Measurements from ENCODE around the gene GRIK2.

Gene GRIK2

GRCh38 chr6:101816716-101817115 lies 423.2 kb downstream of the GRIK2 start:
- DNase-seq, result no peak

GRCh38 chr6:101818051-101818450 lies 424.5 kb downstream of the GRIK2 start:
- DNase-seq, result no peak

- no peak for DNase-seq
These were observed 431.2 kb downstream of the GRIK2 start for GRCh38 chr6:101824551-101825345.

GRCh38 chr6:101826269-101826668 lies 432.8 kb downstream of the GRIK2 start:
- no peak for DNase-seq

GRCh38 chr6:101826678-101827077 lies 433.2 kb downstream of the GRIK2 start:
- DNase-seq, result no peak

GRCh38 chr6:101830501-101831031 lies 437.1 kb downstream of the GRIK2 start:
- no peak for DNase-seq

- no peak for DNase-seq
These were observed 438.9 kb downstream of the GRIK2 start for GRCh38 chr6:101832371-101832770.

- no peak for DNase-seq
These were observed 446.6 kb downstream of the GRIK2 start for GRCh38 chr6:101840100-101840499.

GRCh38 chr6:101845172-101845571 lies 451.7 kb downstream of the GRIK2 start:
- DNase-seq, result no peak

- DNase-seq, result no peak
These were observed 452.1 kb downstream of the GRIK2 start for GRCh38 chr6:101845621-101846020.

GRCh38 chr6:101847690-101848089 lies 454.2 kb downstream of the GRIK2 start:
- DNase-seq, result no peak

- DNase-seq, result no peak
These were observed 458.4 kb downstream of the GRIK2 start for GRCh38 chr6:101851911-101852310.

- DNase-seq, result no peak
These were observed 459.9 kb downstream of the GRIK2 start for GRCh38 chr6:101853231-101854085.

- DNase-seq, result no peak
These were observed 482.9 kb downstream of the GRIK2 start for GRCh38 chr6:101876431-101876830.

GRCh38 chr6:101878554-101879276 lies 485.2 kb downstream of the GRIK2 start:
- DNase-seq, result no peak

GRCh38 chr6:101879782-101880181 lies 486.3 kb downstream of the GRIK2 start:
- DNase-seq, result no peak

GRCh38 chr6:101883505-101883904 lies 490.0 kb downstream of the GRIK2 start:
- no peak for DNase-seq

- no peak for DNase-seq
These were observed 494.0 kb downstream of the GRIK2 start for GRCh38 chr6:101887532-101887931.

GRCh38 chr6:101907356-101908217 lies 514.1 kb downstream of the GRIK2 start:
- no peak for DNase-seq

GRCh38 chr6:101909366-101909765 lies 515.9 kb downstream of the GRIK2 start:
- DNase-seq, result no peak

GRCh38 chr6:101912311-101912710 lies 518.8 kb downstream of the GRIK2 start:
- DNase-seq, result no peak

GRCh38 chr6:101918471-101918870 lies 525.0 kb downstream of the GRIK2 start:
- DNase-seq, result no peak

Measured in stimulated activated CD4-positive, alpha-beta T cell treated with anti-CD3 and anti-CD28 coated beads, Interleukin-2, amount 100 ng/mL, for 24 hours (primary cell).